LNCaP clone FGC (cell line): ENCODE data around the gene TENT5D.
"Not testable (repeated sequence)": the region's sequence is repeated elsewhere in the genome, so short reads cannot be mapped to it uniquely, and the experiment has no call there.

Experiments used
- DNase-seq: peaks from one replicate; pipeline ENCODE4 v3.0.0-alpha.2; 2011; ENCODE audit warnings: low read depth
- H3K4me3 ChIP-seq: 2 replicates; pipeline ENCODE4 v1.5.1; 2011; ENCODE audit warnings: mild to moderate bottlenecking, low read depth, low read length, control low read depth
- CTCF ChIP-seq: IDR thresholded peaks from 2 replicates; pipeline ENCODE4 v1.5.1; 2012; ENCODE audit warnings: mild to moderate bottlenecking; ENCODE audit not compliant: control insufficient read depth, insufficient read depth; ENCODE audit errors: extremely low read depth

The TENT5D gene

GRCh38 chrX:80420147-80420546, at the start of gene TENT5D:
TSS of gene TENT5D (plus strand) at chrX:80420447. CDS start at chrX:80442540, 22,093 bp downstream.
- no peak for TF ChIP-seq CTCF

GRCh38 chrX:80385651-80386050, 34.6 kb upstream of the TENT5D start:
- DNase-seq, H3K4me3 ChIP-seq: not testable (repeated sequence)

More at GRCh38 chrX:80420147-80420546, at the start of gene TENT5D:
- no peak for DNase-seq
- H3K4me3 ChIP-seq = no peak within 1 kb of the TSS

- no peak overlapping the region for H3K4me3 ChIP-seq
- TF ChIP-seq CTCF = no peak
- DNase-seq = no peak
These were observed 32.0 kb upstream of the TENT5D start for GRCh38 chrX:80388206-80388605.

GRCh38 chrX:80412042-80412441, 8.2 kb upstream of the TENT5D start:
- no peak for DNase-seq
- no peak for TF ChIP-seq CTCF
- H3K4me3 ChIP-seq = no peak overlapping the region

- H3K4me3 ChIP-seq = no peak overlapping the region
- no peak for TF ChIP-seq CTCF
- no peak for DNase-seq
These were observed 2.8 kb downstream of the TENT5D start for GRCh38 chrX:80423000-80423399.

- no peak overlapping the region for H3K4me3 ChIP-seq
- TF ChIP-seq CTCF = no peak
- no peak for DNase-seq
These were observed 3.5 kb downstream of the TENT5D start for GRCh38 chrX:80423744-80424143.

GRCh38 chrX:80430826-80431504, 10.7 kb downstream of the TENT5D start:
- DNase-seq = no peak
- peak; percentile 15; the same call in 1 of the 2 replicates for TF ChIP-seq CTCF
- no peak overlapping the region for H3K4me3 ChIP-seq
